Ovary (tissue), 3 donors: ENCODE measurements around the gene PCDHA1.

Source experiments
- POLR2A ChIP-seq: fragments of 450-650 bp; IDR thresholded peaks from one replicate; pipeline ENCODE4 v1.6.1; 2017; ENCODE audit warnings: antibody characterized with exemption, mild to moderate bottlenecking, moderate library complexity
- TF ChIP-seq, protein P1 (sequence below), 3 donors: fragments of 450-650 bp in 2 of 3; fragments of 200-600 bp in 1 of 3; IDR thresholded peaks; one replicate each; pipeline versions ENCODE4 v1.5.1 to v1.8.0; 2016 to 2022; ENCODE audit warnings: antibody characterized with exemption in 3 of 3, mild to moderate bottlenecking in 1 of 3
- donor health status: DM: no; HTN: no; CAD: no.

DNA sequence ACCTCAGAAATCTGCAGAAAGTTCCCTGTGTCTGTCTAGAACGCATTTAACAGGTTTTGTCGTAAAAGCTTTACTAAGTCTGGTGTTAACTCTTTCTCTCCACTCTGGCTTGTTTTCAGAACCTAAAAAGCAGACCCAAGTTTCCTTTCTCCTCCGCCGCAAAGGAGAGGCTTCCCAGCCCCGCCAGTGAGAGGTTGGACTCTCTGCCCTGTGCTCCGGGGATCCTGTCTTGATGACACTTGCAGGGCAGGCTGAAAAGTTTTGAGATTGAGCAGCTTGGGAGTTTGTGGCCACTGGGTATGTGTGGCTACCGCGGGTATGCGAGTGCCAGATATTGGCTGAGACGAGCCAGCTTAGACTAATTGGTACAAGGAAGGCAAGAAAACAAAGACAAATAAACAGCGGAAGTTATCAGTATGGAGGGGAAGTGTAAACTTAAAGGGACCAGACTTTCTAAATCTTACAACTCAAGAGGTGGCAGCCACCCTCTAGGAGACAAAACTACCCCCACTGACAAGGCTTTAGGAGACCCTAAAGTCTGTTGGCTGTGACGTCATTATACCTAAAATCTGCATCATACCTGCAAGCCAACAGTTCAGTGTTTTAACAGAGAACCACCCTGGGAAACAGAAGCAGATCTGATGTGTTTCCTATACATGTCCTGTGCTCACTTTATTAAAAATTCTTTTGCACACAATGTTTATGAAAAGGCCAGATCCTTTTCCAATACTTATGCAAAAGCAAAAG is 224.3 kb downstream of the PCDHA1 start:
- TF ChIP-seq, protein P1, sequence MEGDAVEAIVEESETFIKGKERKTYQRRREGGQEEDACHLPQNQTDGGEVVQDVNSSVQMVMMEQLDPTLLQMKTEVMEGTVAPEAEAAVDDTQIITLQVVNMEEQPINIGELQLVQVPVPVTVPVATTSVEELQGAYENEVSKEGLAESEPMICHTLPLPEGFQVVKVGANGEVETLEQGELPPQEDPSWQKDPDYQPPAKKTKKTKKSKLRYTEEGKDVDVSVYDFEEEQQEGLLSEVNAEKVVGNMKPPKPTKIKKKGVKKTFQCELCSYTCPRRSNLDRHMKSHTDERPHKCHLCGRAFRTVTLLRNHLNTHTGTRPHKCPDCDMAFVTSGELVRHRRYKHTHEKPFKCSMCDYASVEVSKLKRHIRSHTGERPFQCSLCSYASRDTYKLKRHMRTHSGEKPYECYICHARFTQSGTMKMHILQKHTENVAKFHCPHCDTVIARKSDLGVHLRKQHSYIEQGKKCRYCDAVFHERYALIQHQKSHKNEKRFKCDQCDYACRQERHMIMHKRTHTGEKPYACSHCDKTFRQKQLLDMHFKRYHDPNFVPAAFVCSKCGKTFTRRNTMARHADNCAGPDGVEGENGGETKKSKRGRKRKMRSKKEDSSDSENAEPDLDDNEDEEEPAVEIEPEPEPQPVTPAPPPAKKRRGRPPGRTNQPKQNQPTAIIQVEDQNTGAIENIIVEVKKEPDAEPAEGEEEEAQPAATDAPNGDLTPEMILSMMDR (IDR thresholded peaks at IDR 0.05), result no peak
- no peak for TF ChIP-seq POLR2A
